GM19035 (cell line): ENCODE data around the gene PROKR1.
"Not testable (repeated sequence)": the region's sequence is repeated elsewhere in the genome, so short reads cannot be mapped to it uniquely, and the experiment has no call there.

Experiments used
- ATAC-seq: cut with Tn5 transposase; IDR thresholded peaks from one replicate; pipeline ENCODE4 v1.9.1; 2021; ENCODE audit not compliant: unreplicated experiment

PROKR1 gene

GRCh38 chr2:68643011-68643873 lies at the start of gene PROKR1:
Gene PROKR1 (plus strand): TSS chr2:68643579. CDS start chr2:68645822, 2,243 bp downstream.
- ATAC-seq = no peak

GRCh38 chr2:68594041-68594440 lies 49.3 kb upstream of the PROKR1 start:
- no peak for ATAC-seq

- peak; percentile 88 for ATAC-seq
Measured at GRCh38 chr2:68594674-68595492, 48.5 kb upstream of the PROKR1 start.

GRCh38 chr2:68595493-68595785 lies 47.9 kb upstream of the PROKR1 start:
- ATAC-seq = not testable (repeated sequence)

- not testable (repeated sequence) for ATAC-seq
Measured at GRCh38 chr2:68600495-68600894, 42.9 kb upstream of the PROKR1 start.

- no peak for ATAC-seq
Measured at GRCh38 chr2:68603059-68603458, 40.3 kb upstream of the PROKR1 start.

- ATAC-seq = no peak
Measured at GRCh38 chr2:68604077-68604476, 39.3 kb upstream of the PROKR1 start.

- no peak for ATAC-seq
Measured at GRCh38 chr2:68605939-68606338, 37.4 kb upstream of the PROKR1 start.

GRCh38 chr2:68606759-68607158 lies 36.6 kb upstream of the PROKR1 start:
- ATAC-seq = no peak

- ATAC-seq = no peak
Measured at GRCh38 chr2:68607837-68608236, 35.5 kb upstream of the PROKR1 start.

- ATAC-seq = no peak
Measured at GRCh38 chr2:68612765-68613519, 30.4 kb upstream of the PROKR1 start.

- no peak for ATAC-seq
Measured at GRCh38 chr2:68620772-68621171, 22.6 kb upstream of the PROKR1 start.

- ATAC-seq = no peak
Measured at GRCh38 chr2:68623820-68624219, 19.6 kb upstream of the PROKR1 start.

- no peak for ATAC-seq
Measured at GRCh38 chr2:68627615-68628014, 15.8 kb upstream of the PROKR1 start.

- no peak for ATAC-seq
Measured at GRCh38 chr2:68632021-68632420, 11.4 kb upstream of the PROKR1 start.

- ATAC-seq = no peak
Measured at GRCh38 chr2:68637047-68637446, 6.3 kb upstream of the PROKR1 start.

- no peak for ATAC-seq
Measured at GRCh38 chr2:68643874-68644485, 601 bp downstream of the PROKR1 start.

- ATAC-seq = no peak
Measured at GRCh38 chr2:68645523-68645922, 2.1 kb downstream of the PROKR1 start.

- no peak for ATAC-seq
Measured at GRCh38 chr2:68646303-68646702, 2.9 kb downstream of the PROKR1 start.

GRCh38 chr2:68650645-68651044 lies 7.3 kb downstream of the PROKR1 start:
- ATAC-seq = no peak

GRCh38 chr2:68653034-68653433 lies 9.7 kb downstream of the PROKR1 start:
- no peak for ATAC-seq
